Endothelial cell (in vitro differentiated cells): Measurements from ENCODE around the gene NRXN3. TPM values are rescaled to one million over a fixed set of nuclear protein-coding genes. Genes with fewer than 3 reads are reported as not detected.

Source experiments
- DNase-seq: peaks from one replicate; pipeline ENCODE4 v3.0.0; 2021; ENCODE audit warnings: low spot score
- H3K27ac Mint-ChIP-seq: one replicate; pipeline ENCODE4 v1.8.0; 2021; ENCODE audit warnings: mixed read lengths, inconsistent platforms; ENCODE audit not compliant: unreplicated experiment
- H3K27me3 Mint-ChIP-seq: one replicate; pipeline ENCODE4 v1.8.0; 2021; ENCODE audit warnings: mild to moderate bottlenecking, moderate library complexity, mixed read lengths, inconsistent platforms; ENCODE audit not compliant: unreplicated experiment
- H3K36me3 Mint-ChIP-seq: one replicate; pipeline ENCODE4 v1.8.0; 2021; ENCODE audit warnings: mild to moderate bottlenecking, low read depth, mixed read lengths, inconsistent platforms; ENCODE audit not compliant: unreplicated experiment
- H3K4me1 Mint-ChIP-seq: one replicate; pipeline ENCODE4 v1.8.0; 2021; ENCODE audit warnings: mild to moderate bottlenecking, mixed read lengths, inconsistent platforms; ENCODE audit not compliant: unreplicated experiment
- H3K4me3 Mint-ChIP-seq: one replicate; pipeline ENCODE4 v1.8.0; 2021; ENCODE audit warnings: mild to moderate bottlenecking, mixed read lengths, inconsistent platforms; ENCODE audit not compliant: unreplicated experiment
- H3K9me3 Mint-ChIP-seq: one replicate; pipeline ENCODE4 v1.8.0; 2021; ENCODE audit warnings: mixed read lengths, inconsistent platforms; ENCODE audit not compliant: unreplicated experiment
- total RNA-seq: library from RNA; stranded (reverse); fragmentation: NEBNext Ultra II Directional; extraction: Animal tissue kit (Norgen Biotek cat#: 25700); gene quantifications from one replicate; pipeline ENCODE4 v1.2.1, GENCODE V29; 2021; ENCODE audit not compliant: unreplicated experiment
- TF ChIP-seq, protein P1 (sequence below): fragments of 200-600 bp; sonication (generic); IDR thresholded peaks from one replicate; pipeline ENCODE4 v1.5.0; 2021; ENCODE audit warnings: antibody characterized with exemption; ENCODE audit not compliant: unreplicated experiment

Gene NRXN3
- total RNA-seq, 1 donor from 2014 or later, result 2.3 TPM

GRCh38 chr14:78674820-78675219 lies 504.6 kb downstream of the NRXN3 start:
- H3K27ac Mint-ChIP-seq, result no peak overlapping the region
- no peaks in the 10 kb centered on the region for H3K4me1 Mint-ChIP-seq
- no peak for DNase-seq
- TF ChIP-seq, protein P1, sequence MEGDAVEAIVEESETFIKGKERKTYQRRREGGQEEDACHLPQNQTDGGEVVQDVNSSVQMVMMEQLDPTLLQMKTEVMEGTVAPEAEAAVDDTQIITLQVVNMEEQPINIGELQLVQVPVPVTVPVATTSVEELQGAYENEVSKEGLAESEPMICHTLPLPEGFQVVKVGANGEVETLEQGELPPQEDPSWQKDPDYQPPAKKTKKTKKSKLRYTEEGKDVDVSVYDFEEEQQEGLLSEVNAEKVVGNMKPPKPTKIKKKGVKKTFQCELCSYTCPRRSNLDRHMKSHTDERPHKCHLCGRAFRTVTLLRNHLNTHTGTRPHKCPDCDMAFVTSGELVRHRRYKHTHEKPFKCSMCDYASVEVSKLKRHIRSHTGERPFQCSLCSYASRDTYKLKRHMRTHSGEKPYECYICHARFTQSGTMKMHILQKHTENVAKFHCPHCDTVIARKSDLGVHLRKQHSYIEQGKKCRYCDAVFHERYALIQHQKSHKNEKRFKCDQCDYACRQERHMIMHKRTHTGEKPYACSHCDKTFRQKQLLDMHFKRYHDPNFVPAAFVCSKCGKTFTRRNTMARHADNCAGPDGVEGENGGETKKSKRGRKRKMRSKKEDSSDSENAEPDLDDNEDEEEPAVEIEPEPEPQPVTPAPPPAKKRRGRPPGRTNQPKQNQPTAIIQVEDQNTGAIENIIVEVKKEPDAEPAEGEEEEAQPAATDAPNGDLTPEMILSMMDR, result no peak
- H3K36me3 Mint-ChIP-seq, result no peaks in the 10 kb centered on the region
- no peaks in the 10 kb centered on the region for H3K9me3 Mint-ChIP-seq
- no peaks in the 10 kb centered on the region for H3K27me3 Mint-ChIP-seq
- H3K4me3 Mint-ChIP-seq, result no peak overlapping the region

DNA sequence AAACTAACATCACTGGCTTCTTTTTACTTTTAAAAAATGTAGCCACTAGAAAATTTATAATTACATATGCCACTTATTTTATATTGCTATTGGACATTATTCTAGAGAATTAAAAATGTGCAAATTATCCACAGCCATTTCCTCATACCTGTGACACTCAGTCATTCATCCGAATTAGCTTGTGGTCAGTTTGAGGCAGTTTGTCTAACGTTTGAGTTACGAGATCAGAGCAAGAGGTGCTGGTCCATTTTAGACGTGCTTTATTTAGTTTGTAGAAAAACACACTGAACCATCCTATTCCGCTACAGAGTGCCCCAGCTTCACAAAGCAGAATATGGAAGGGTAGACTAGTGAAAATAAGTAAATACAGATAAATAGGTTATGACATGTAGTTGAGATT lies 513.0 kb downstream of the NRXN3 start:
- no peaks in the 10 kb centered on the region for H3K36me3 Mint-ChIP-seq

DNA sequence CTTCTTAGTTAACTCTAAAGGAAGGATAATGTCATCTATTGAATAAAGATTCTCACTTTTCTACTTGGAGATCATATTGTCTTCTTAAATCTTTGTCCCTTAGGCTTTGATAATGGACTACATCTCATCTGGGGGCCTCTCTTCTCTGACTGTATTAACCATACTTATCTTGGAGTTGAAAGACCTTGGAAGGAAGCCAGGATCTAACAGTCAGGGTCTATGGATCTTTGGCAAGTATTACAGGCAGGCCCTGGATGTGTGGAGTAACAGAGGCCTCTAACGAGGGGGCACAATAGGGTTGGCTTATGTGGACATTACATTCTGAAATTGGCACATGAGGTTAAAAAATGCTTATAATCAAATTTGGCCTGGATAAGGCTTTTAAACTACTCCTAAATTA lies 513.8 kb downstream of the NRXN3 start:
- no peaks in the 10 kb centered on the region for H3K9me3 Mint-ChIP-seq
- no peaks in the 10 kb centered on the region for H3K4me1 Mint-ChIP-seq
- H3K4me3 Mint-ChIP-seq, result no peak overlapping the region
- no peak for DNase-seq
- TF ChIP-seq, protein P1, result no peak
- H3K27me3 Mint-ChIP-seq, result no peaks in the 10 kb centered on the region
- no peak overlapping the region for H3K27ac Mint-ChIP-seq
- no peaks in the 10 kb centered on the region for H3K36me3 Mint-ChIP-seq

More for the DNA sequence above, 513.0 kb downstream of the NRXN3 start:
- Mint-ChIP-seq H3K4me3 (no peak overlapping the region), H3K4me1 (no peaks in the 10 kb centered on the region), H3K27me3 (no peaks in the 10 kb centered on the region), H3K27ac (no peak overlapping the region), H3K9me3 (no peaks in the 10 kb centered on the region)
- DNase-seq, result no peak
- TF ChIP-seq, protein P1, result no peak

GRCh38 chr14:78688503-78688902 lies 518.3 kb downstream of the NRXN3 start:
- no peaks in the 10 kb centered on the region for H3K36me3 Mint-ChIP-seq
- no peaks in the 10 kb centered on the region for H3K9me3 Mint-ChIP-seq
- no peaks in the 10 kb centered on the region for H3K4me1 Mint-ChIP-seq
- no peak for DNase-seq
- no peak overlapping the region for H3K4me3 Mint-ChIP-seq
- TF ChIP-seq, protein P1, result no peak
- H3K27ac Mint-ChIP-seq, result no peak overlapping the region
- H3K27me3 Mint-ChIP-seq, result peaks cover 1% of the 10 kb centered on the region

GRCh38 chr14:78690836-78691235 lies 520.7 kb downstream of the NRXN3 start:
- Mint-ChIP-seq H3K27me3 (peaks cover 1% of the 10 kb centered on the region), H3K27ac (no peak overlapping the region), H3K4me3 (no peak overlapping the region), H3K36me3 (no peaks in the 10 kb centered on the region), H3K4me1 (no peaks in the 10 kb centered on the region), H3K9me3 (no peaks in the 10 kb centered on the region)
- TF ChIP-seq, protein P1, result no peak
- DNase-seq, result no peak
